ENCODE measurements around the gene HRK. TPM values are rescaled to one million over a fixed set of nuclear protein-coding genes. Genes with fewer than 3 reads are reported as not detected.

Gene HRK
- total and polyA plus RNA-seq, 2 of the 8 experiments (the other 6 are each of a cell fraction or from before 2014, with no cell fraction given) = 1.6 to 2.7 TPM

DNA sequence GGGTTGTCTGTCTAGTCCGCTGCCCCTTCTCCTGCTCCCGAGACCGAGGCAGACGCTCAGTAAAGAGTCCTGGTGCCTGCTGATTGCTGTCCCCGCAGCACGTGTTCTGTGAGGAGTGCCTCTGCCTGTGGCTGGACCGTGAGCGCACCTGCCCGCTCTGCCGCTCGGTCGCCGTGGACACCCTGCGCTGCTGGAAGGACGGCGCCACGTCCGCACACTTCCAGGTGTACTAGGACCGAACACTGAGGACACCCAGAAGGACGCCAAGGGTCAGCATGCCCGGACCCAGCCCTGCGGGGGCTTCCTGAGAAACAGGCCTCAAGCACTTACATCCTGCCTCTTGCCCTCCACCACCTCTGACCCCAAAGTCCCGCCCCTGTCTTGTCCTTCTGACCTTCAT is 32.0 kb downstream of the HRK start:
- Histone ChIP-seq H2BK15ac (ENCODE audit: low read length) (no peak overlapping the region), H3K36me3 (ENCODE audit: control insufficient read depth in 2 of 4, insufficient read depth in 4 of 4, low read length in 3 of 4) (no peaks in the 10 kb centered on the region), H2AK5ac (ENCODE audit: low read depth, low read length) (no peak overlapping the region), H2AFZ (ENCODE audit: low read length) (no peak overlapping the region), H3K79me1 (ENCODE audit: low read depth, low read length) (no peaks in the 10 kb centered on the region), H3K23me2 (ENCODE audit: low read depth, low read length) (no peaks in the 10 kb centered on the region), H4K5ac (ENCODE audit: insufficient read length, low read depth, low read length) (no peak overlapping the region), H3K4me3 (ENCODE audit: extremely low read depth in 1 of 4, insufficient read depth in 2 of 4, low read depth in 3 of 4, low read length in 4 of 4) (no peak overlapping the region), H3K4me2 (ENCODE audit: insufficient read depth in 1 of 2, low read depth in 2 of 2, low read length in 2 of 2) (no peak overlapping the region), H2BK5ac (ENCODE audit: low read depth, low read length) (0 out of 2 replicates have a peak overlapping the region, but pooled peaks have one; percentile 16), H3K79me2 (ENCODE audit: control insufficient read depth in 1 of 2, insufficient read depth in 2 of 2, low read length in 2 of 2) (no peaks in the 10 kb centered on the region), H3K18ac (ENCODE audit: extremely low read depth, low read length) (no peak overlapping the region), H3K4ac (replicated peaks; ENCODE audit: insufficient read length, low read depth, low read length) (no peak overlapping the region), H4K8ac (ENCODE audit: extremely low read depth, insufficient read depth, low read length) (peak overlapping the region; percentile 53), H3K4me1 (replicated peaks in 1 of 4; ENCODE audit: control insufficient read depth in 3 of 4, insufficient read depth in 4 of 4, low read length in 3 of 4) (no peaks in the 10 kb centered on the region), H3K27ac (ENCODE audit: low read depth, low read length) (no peak overlapping the region), H4K91ac (replicated peaks; ENCODE audit: insufficient read length, low read length) (no peak overlapping the region), H3K14ac (ENCODE audit: insufficient read length) (no peak overlapping the region), H3K27me3 (replicated peaks in 1 of 4; ENCODE audit: control insufficient read depth in 3 of 4, extremely low read depth in 1 of 4, insufficient read depth in 3 of 4, low read length in 3 of 4) (no peaks in the 10 kb centered on the region), H3K56ac (replicated peaks; ENCODE audit: insufficient read length, low read depth, low read length) (no peak overlapping the region), H3K9ac (replicated peaks in 1 of 4; ENCODE audit: extremely low read depth in 1 of 4, low read depth in 3 of 4, low read length in 3 of 4) (no peak overlapping the region), H2BK20ac (ENCODE audit: low read length) (no peak overlapping the region), H2BK12ac (ENCODE audit: low read depth, low read length) (no peak overlapping the region), H4K20me1 (replicated peaks in 1 of 2; ENCODE audit: control insufficient read depth in 1 of 2, insufficient read depth in 2 of 2, low read length in 2 of 2) (no peaks in the 10 kb centered on the region), H3K23ac (ENCODE audit: insufficient read length) (no peak overlapping the region), H3K9me3 (ENCODE audit: insufficient read depth in 2 of 2, low read depth in 1 of 2, low read length in 1 of 2) (no peaks in the 10 kb centered on the region), H2BK120ac (replicated peaks; ENCODE audit: low read depth, low read length) (no peak overlapping the region)
- no peak for DNase-seq (ENCODE audit: low read depth in 1 of 2, low spot score in 2 of 2)
- WGBS, 2 experiments (ENCODE audit: extremely low coverage in 1 of 2, insufficient coverage in 1 of 2, insufficient read length in 1 of 2, insufficient replicate concordance in 2 of 2, low coverage in 1 of 2, low lambda C conversion rate in 2 of 2, missing lambda C conversion rate in 1 of 2) = 94% methylated on average over 23 of the region's 23 CpGs; no CpG with 5 or more reads in 1 of the 2 experiments
- ChIA-PET CTCF (ENCODE audit: partially characterized antibody) (no interaction called here), POLR2A (ENCODE audit: partially characterized antibody) (no interaction called here)
- FAIRE-seq = no peak
- TF ChIP-seq TBP (IDR thresholded peaks at IDR 0.05; ENCODE audit: low read depth, low read length) (no peak), SP4 (IDR thresholded peaks at IDR 0.05; ENCODE audit: low read length) (no peak), SP1 (IDR thresholded peaks at IDR 0.05; ENCODE audit: low read depth, low read length) (no peak), CHD2 (IDR thresholded peaks at IDR 0.05; ENCODE audit: low read length) (no peak), JUND (IDR thresholded peaks at IDR 0.05; ENCODE audit: low read length) (no peak), SAP30 (IDR thresholded peaks at IDR 0.05; ENCODE audit: insufficient read depth, insufficient replicate concordance, low read length) (no peak), RAD21 (IDR thresholded peaks at IDR 0.05 in 1 of 2, conservative IDR thresholded peaks at IDR 0.05 in 1 of 2; ENCODE audit: low read depth in 2 of 2, low read length in 2 of 2) (no peak), CBX8 (IDR thresholded peaks at IDR 0.05; ENCODE audit: borderline replicate concordance, low read depth, low read length) (no peak), KDM5A (IDR thresholded peaks at IDR 0.05; ENCODE audit: low read length) (no peak), POLR2AphosphoS5 (IDR thresholded peaks at IDR 0.05; ENCODE audit: low read depth, low read length) (no peak), HDAC6 (IDR thresholded peaks at IDR 0.05; ENCODE audit: low read depth, low read length) (no peak), JUN (IDR thresholded peaks at IDR 0.05; ENCODE audit: low read depth, low read length) (no peak), CEBPB (IDR thresholded peaks at IDR 0.05; ENCODE audit: low read depth, low read length) (no peak), TAF7 (optimal IDR thresholded peaks at IDR 0.05; ENCODE audit: borderline replicate concordance, low read depth, low read length) (no peak), GABPA (IDR thresholded peaks at IDR 0.05; ENCODE audit: borderline replicate concordance, insufficient read depth, low read length) (no peak)
